Astrocyte (in vitro differentiated cells and primary cell): ENCODE results near the gene SP6. TPM values are rescaled to one million over a fixed set of nuclear protein-coding genes. Genes with fewer than 3 reads are reported as not detected.

ENCODE experiments used
- DNase-seq: peaks from one replicate; pipeline ENCODE4 v3.0.0-alpha.2; 2010; ENCODE audit warnings: low read depth
- FAIRE-seq: peaks from 2 replicates; lab custom pipeline; 2011; peaks lifted over from hg19 to GRCh38; lab: Jason Lieb, UNC
- H2AFZ ChIP-seq: 2 replicates; pipeline ENCODE4 v1.6.0; 2012; ENCODE audit warnings: low read depth, low read length, inconsistent platforms
- H3K27ac ChIP-seq: 2 replicates; pipeline ENCODE4 v1.5.1; 2011; ENCODE audit warnings: low read depth, low read length, inconsistent platforms
- H3K27me3 ChIP-seq: 2 replicates; pipeline ENCODE4 v1.6.0; 2011; ENCODE audit warnings: low read length, inconsistent platforms; ENCODE audit not compliant: insufficient read depth
- H3K36me3 ChIP-seq: 2 replicates; pipeline ENCODE4 v1.5.1; 2011; ENCODE audit warnings: low read length, inconsistent platforms; ENCODE audit not compliant: insufficient read depth
- H3K4me1 ChIP-seq: 2 replicates; pipeline ENCODE4 v1.5.1; 2011; ENCODE audit warnings: low read length, inconsistent platforms; ENCODE audit not compliant: insufficient read depth
- H3K4me2 ChIP-seq: 2 replicates; pipeline ENCODE4 v1.6.0; 2012; ENCODE audit warnings: low read length, inconsistent platforms
- H3K4me3 ChIP-seq: 2 replicates; pipeline ENCODE4 v1.5.1; 2011; ENCODE audit warnings: low read depth, mild to moderate bottlenecking, low read length, inconsistent platforms; ENCODE audit not compliant: insufficient read depth
- H3K79me2 ChIP-seq: 2 replicates; pipeline ENCODE4 v1.6.0; 2012; ENCODE audit warnings: mild to moderate bottlenecking, low read length, inconsistent platforms; ENCODE audit not compliant: insufficient read depth
- H3K9ac ChIP-seq: 2 replicates; pipeline ENCODE4 v1.6.0; 2012; ENCODE audit warnings: mild to moderate bottlenecking, low read length, inconsistent platforms
- H3K9me3 ChIP-seq: 2 replicates; pipeline ENCODE4 v1.5.1; 2012; ENCODE audit warnings: low read depth, mild to moderate bottlenecking, low read length, inconsistent platforms; ENCODE audit not compliant: insufficient read depth
- H4K20me1 ChIP-seq: 2 replicates; pipeline ENCODE4 v1.6.0; 2012; ENCODE audit warnings: low read length, inconsistent platforms; ENCODE audit not compliant: insufficient read depth
- H3K27ac Mint-ChIP-seq: one replicate; pipeline ENCODE4 v1.8.0; 2021; ENCODE audit warnings: mild to moderate bottlenecking, mixed read lengths; ENCODE audit not compliant: unreplicated experiment
- H3K27me3 Mint-ChIP-seq: one replicate; pipeline ENCODE4 v1.8.0; 2021; ENCODE audit warnings: low read depth, mixed read lengths; ENCODE audit not compliant: unreplicated experiment
- H3K36me3 Mint-ChIP-seq: one replicate; pipeline ENCODE4 v1.8.0; 2021; ENCODE audit warnings: low read depth, mixed read lengths; ENCODE audit not compliant: unreplicated experiment
- H3K4me1 Mint-ChIP-seq: one replicate; pipeline ENCODE4 v1.8.0; 2021; ENCODE audit warnings: low read depth, mixed read lengths; ENCODE audit not compliant: unreplicated experiment
- H3K4me3 Mint-ChIP-seq: one replicate; pipeline ENCODE4 v1.8.0; 2021; ENCODE audit warnings: mild to moderate bottlenecking, moderate library complexity, mixed read lengths; ENCODE audit not compliant: unreplicated experiment
- H3K9me3 Mint-ChIP-seq: one replicate; pipeline ENCODE4 v1.8.0; 2021; ENCODE audit warnings: mild to moderate bottlenecking, mixed read lengths; ENCODE audit not compliant: unreplicated experiment
- CTCF ChIP-seq: IDR thresholded peaks from 2 replicates; pipeline ENCODE4 v1.5.1; 2011; ENCODE audit warnings: low read depth, mild to moderate bottlenecking, inconsistent platforms, low read length, moderate library complexity; ENCODE audit not compliant: insufficient read depth
- EZH2 ChIP-seq: IDR thresholded peaks from 2 replicates; pipeline ENCODE4 v1.6.1; 2012; ENCODE audit warnings: mild to moderate bottlenecking, low read length, inconsistent platforms; ENCODE audit not compliant: insufficient read depth
- total RNA-seq: library from RNA; stranded (reverse); gene quantifications from 2 replicates; pipeline ENCODE4 v1.2.1, GENCODE V29; 2021

Gene SP6
- total RNA-seq, 1 donor from 2014 or later, result 1.6 TPM

- Histone ChIP-seq H3K27me3 (no peaks in the 10 kb centered on the region), H4K20me1 (peaks cover 47% of the 10 kb centered on the region), H3K36me3 (peaks cover 5% of the 10 kb centered on the region), H3K79me2 (no peaks in the 10 kb centered on the region), H3K4me1 (peaks cover 12% of the 10 kb centered on the region), H3K9ac (no peak overlapping the region), H3K4me2 (no peak overlapping the region), H3K4me3 (no peak overlapping the region), H2AFZ (no peak overlapping the region), H3K9me3 (no peaks in the 10 kb centered on the region), H3K27ac (no peak overlapping the region)
- FAIRE-seq (no peak), DNase-seq (no peak)
- Mint-ChIP-seq H3K27ac (no peak overlapping the region), H3K27me3 (no peaks in the 10 kb centered on the region), H3K4me1 (peaks cover 29% of the 10 kb centered on the region), H3K9me3 (no peaks in the 10 kb centered on the region), H3K36me3 (peaks cover 26% of the 10 kb centered on the region), H3K4me3 (no peak overlapping the region)
- TF ChIP-seq EZH2 (no peak), CTCF (no peak)
Observed at GRCh38 chr17:47813077-47813476, 37.9 kb downstream of the SP6 start.

- TF ChIP-seq CTCF (no peak), EZH2 (no peak)
- no peak for FAIRE-seq
- H4K20me1 ChIP-seq, result peaks cover 52% of the 10 kb centered on the region
- no peaks in the 10 kb centered on the region for H3K27me3 ChIP-seq
- Mint-ChIP-seq H3K36me3 (peaks cover 24% of the 10 kb centered on the region), H3K9me3 (no peaks in the 10 kb centered on the region), H3K27ac (no peak overlapping the region), H3K4me3 (peak overlapping the region; percentile 23), H3K4me1 (peaks cover 29% of the 10 kb centered on the region), H3K27me3 (no peaks in the 10 kb centered on the region)
- no peak overlapping the region for H3K9ac ChIP-seq
- no peaks in the 10 kb centered on the region for H3K9me3 ChIP-seq
- no peak for DNase-seq
- no peak overlapping the region for H3K4me3 ChIP-seq
- peaks cover 12% of the 10 kb centered on the region for H3K4me1 ChIP-seq
- peaks cover 5% of the 10 kb centered on the region for H3K36me3 ChIP-seq
- H3K79me2 ChIP-seq, result no peaks in the 10 kb centered on the region
- H2AFZ ChIP-seq, result no peak overlapping the region
- H3K27ac ChIP-seq, result no peak overlapping the region
- H3K4me2 ChIP-seq, result no peak overlapping the region
Observed at GRCh38 chr17:47812146-47812920, 38.6 kb downstream of the SP6 start.

- H3K4me3 Mint-ChIP-seq, result peak overlapping the region; percentile 47
- H3K9me3 ChIP-seq, result no peaks in the 10 kb centered on the region
- no peaks in the 10 kb centered on the region for H3K9me3 Mint-ChIP-seq
- H3K4me1 Mint-ChIP-seq, result peaks cover 29% of the 10 kb centered on the region
- no peak for TF ChIP-seq CTCF
- TF ChIP-seq EZH2, result no peak
- H3K27me3 Mint-ChIP-seq, result no peaks in the 10 kb centered on the region
- peaks cover 58% of the 10 kb centered on the region for H4K20me1 ChIP-seq
- no peak for DNase-seq
- H3K79me2 ChIP-seq, result no peaks in the 10 kb centered on the region
- H3K9ac ChIP-seq, result no peak overlapping the region
- H2AFZ ChIP-seq, result no peak overlapping the region
- peaks cover 12% of the 10 kb centered on the region for H3K4me1 ChIP-seq
- FAIRE-seq, result no peak
- no peaks in the 10 kb centered on the region for H3K27me3 ChIP-seq
- peaks cover 5% of the 10 kb centered on the region for H3K36me3 ChIP-seq
- H3K4me3 ChIP-seq, result no peak overlapping the region
- no peak overlapping the region for H3K4me2 ChIP-seq
- H3K27ac ChIP-seq, result no peak overlapping the region
- H3K36me3 Mint-ChIP-seq, result peaks cover 31% of the 10 kb centered on the region
- H3K27ac Mint-ChIP-seq, result peak overlapping the region; percentile 89
Observed at GRCh38 chr17:47811709-47812108, 39.3 kb downstream of the SP6 start.
